DND-41 (cell line): ENCODE results near the gene SEMA5A.

Experiments used
- ATAC-seq: fragments of 200-7000 bp; cut with Tn5 transposase; 3 replicates; pipeline ENCODE4 v1.9.1; 2021; ENCODE audit warnings: low read depth; ENCODE audit not compliant: insufficient read depth
- DNase-seq: peaks from one replicate; pipeline ENCODE4 v3.0.0-alpha.2; 2020
- H2AFZ ChIP-seq: 2 replicates; pipeline ENCODE4 v1.6.0; 2012; ENCODE audit warnings: low read depth, low read length
- H3K27ac ChIP-seq: 2 replicates; pipeline ENCODE4 v1.5.1; 2012; ENCODE audit warnings: low read length, inconsistent platforms
- H3K27me3 ChIP-seq: fragments of 200-600 bp; sonication (generic); 2 replicates; pipeline ENCODE4 v1.6.0; 2012; ENCODE audit warnings: low read length, mild to moderate bottlenecking, inconsistent platforms; ENCODE audit not compliant: insufficient read depth, poor library complexity
- H3K36me3 ChIP-seq: 2 replicates; pipeline ENCODE4 v1.5.1; 2012; ENCODE audit warnings: low read length, inconsistent platforms; ENCODE audit not compliant: insufficient read depth
- H3K4me1 ChIP-seq: 2 replicates; pipeline ENCODE4 v1.5.1; 2012; ENCODE audit warnings: mild to moderate bottlenecking, low read length; ENCODE audit not compliant: insufficient read depth
- H3K4me2 ChIP-seq: 2 replicates; pipeline ENCODE4 v1.6.0; 2012; ENCODE audit warnings: mild to moderate bottlenecking, moderate library complexity, low read length, inconsistent platforms; ENCODE audit not compliant: insufficient read depth
- H3K4me3 ChIP-seq, 2 experiments: fragments of 200-600 bp in 1 of 2; shearing (Covaris generic) in 1 of 2; 2 replicates each; pipeline ENCODE4 v1.5.1; 2012 to 2016; ENCODE audit warnings: inconsistent platforms in 2 of 2, low read length in 2 of 2, mild to moderate bottlenecking in 2 of 2, low read depth in 1 of 2, moderate library complexity in 1 of 2
- H3K79me2 ChIP-seq: 2 replicates; pipeline ENCODE4 v1.6.0; 2012; ENCODE audit warnings: low read length, inconsistent platforms; ENCODE audit not compliant: insufficient read depth
- H3K9ac ChIP-seq: 2 replicates; pipeline ENCODE4 v1.6.0; 2012; ENCODE audit warnings: low read depth, mild to moderate bottlenecking, inconsistent platforms, low read length, moderate library complexity
- H3K9me3 ChIP-seq: 2 replicates; pipeline ENCODE4 v1.5.1; 2012; ENCODE audit warnings: low read length, moderate library complexity, mild to moderate bottlenecking, inconsistent platforms; ENCODE audit not compliant: insufficient read depth, severe bottlenecking
- H4K20me1 ChIP-seq: 2 replicates; pipeline ENCODE4 v1.6.0; 2012; ENCODE audit warnings: low read length; ENCODE audit not compliant: insufficient read depth
- EZH2 ChIP-seq: IDR thresholded peaks from 3 replicates; pipeline ENCODE4 v1.6.1; 2012; ENCODE audit warnings: borderline replicate concordance, low read depth, mild to moderate bottlenecking, moderate library complexity, low read length, inconsistent platforms; ENCODE audit not compliant: severe bottlenecking
- TF ChIP-seq, protein P1 (sequence below): IDR thresholded peaks from 2 replicates; pipeline ENCODE4 v1.5.1; 2012; ENCODE audit warnings: borderline replicate concordance, low read length, moderate library complexity, mild to moderate bottlenecking; ENCODE audit not compliant: poor library complexity, severe bottlenecking; ENCODE audit errors: extremely low read depth

Gene SEMA5A

DNA sequence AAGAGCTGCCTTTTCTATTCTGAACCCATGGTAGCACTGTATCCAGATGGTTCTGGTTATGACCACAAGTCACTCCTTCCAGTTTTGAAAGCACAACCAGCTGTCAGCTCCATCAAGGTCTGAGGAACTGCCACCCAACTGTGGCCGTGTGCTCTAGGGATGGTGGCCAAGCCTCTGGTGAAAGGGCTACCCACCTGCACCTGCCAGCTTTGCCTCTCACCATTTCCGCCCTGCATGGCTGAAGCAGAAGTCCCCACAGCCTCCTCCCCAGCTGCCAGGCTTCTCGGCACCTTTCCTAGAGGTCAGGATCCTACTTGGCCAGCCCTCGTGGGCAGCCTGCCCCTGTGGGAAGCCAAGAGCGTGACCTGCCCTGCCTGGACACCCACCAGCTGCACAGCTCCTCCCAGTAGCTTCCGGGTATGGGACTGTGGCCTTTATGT is 16.8 kb downstream of the SEMA5A start:
- Histone ChIP-seq H3K9me3 (no peaks in the 10 kb centered on the region), H3K36me3 (no peaks in the 10 kb centered on the region), H2AFZ (no peak overlapping the region), H3K4me2 (no peak overlapping the region), H3K9ac (no peak overlapping the region), H3K79me2 (no peaks in the 10 kb centered on the region), H3K4me1 (no peaks in the 10 kb centered on the region), H4K20me1 (no peaks in the 10 kb centered on the region), H3K4me3 (no peak overlapping the region), H3K27me3 (peaks cover 6% of the 10 kb centered on the region), H3K27ac (no peak overlapping the region)
- ATAC-seq = no peak
- TF ChIP-seq EZH2 = no peak
- TF ChIP-seq, protein P1, sequence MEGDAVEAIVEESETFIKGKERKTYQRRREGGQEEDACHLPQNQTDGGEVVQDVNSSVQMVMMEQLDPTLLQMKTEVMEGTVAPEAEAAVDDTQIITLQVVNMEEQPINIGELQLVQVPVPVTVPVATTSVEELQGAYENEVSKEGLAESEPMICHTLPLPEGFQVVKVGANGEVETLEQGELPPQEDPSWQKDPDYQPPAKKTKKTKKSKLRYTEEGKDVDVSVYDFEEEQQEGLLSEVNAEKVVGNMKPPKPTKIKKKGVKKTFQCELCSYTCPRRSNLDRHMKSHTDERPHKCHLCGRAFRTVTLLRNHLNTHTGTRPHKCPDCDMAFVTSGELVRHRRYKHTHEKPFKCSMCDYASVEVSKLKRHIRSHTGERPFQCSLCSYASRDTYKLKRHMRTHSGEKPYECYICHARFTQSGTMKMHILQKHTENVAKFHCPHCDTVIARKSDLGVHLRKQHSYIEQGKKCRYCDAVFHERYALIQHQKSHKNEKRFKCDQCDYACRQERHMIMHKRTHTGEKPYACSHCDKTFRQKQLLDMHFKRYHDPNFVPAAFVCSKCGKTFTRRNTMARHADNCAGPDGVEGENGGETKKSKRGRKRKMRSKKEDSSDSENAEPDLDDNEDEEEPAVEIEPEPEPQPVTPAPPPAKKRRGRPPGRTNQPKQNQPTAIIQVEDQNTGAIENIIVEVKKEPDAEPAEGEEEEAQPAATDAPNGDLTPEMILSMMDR = no peak
- DNase-seq = no peak

DNA sequence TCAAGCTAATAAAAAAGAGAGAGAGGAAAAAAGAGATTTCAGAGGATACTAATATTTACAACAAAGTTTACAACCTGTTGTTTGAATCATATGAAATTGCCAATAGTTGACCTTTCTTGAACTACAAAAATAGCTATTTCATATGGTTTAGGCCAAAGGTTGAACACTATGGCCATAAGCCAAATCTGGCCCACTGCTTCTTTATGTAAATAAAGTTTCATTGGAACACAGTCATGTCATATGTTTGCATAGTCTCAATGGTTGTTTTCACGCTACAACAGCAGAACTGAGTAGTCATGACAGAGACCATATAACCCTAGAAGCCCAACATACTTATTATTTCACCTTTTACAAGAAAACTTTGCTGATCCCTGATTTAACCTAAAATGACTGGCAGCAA is 20.9 kb downstream of the SEMA5A start:
- peaks cover 6% of the 10 kb centered on the region for H3K27me3 ChIP-seq
- no peaks in the 10 kb centered on the region for H3K4me1 ChIP-seq
- no peak overlapping the region for H3K27ac ChIP-seq
- ATAC-seq (no peak), DNase-seq (no peak)
- no peaks in the 10 kb centered on the region for H3K9me3 ChIP-seq
- no peak overlapping the region for H3K9ac ChIP-seq
- no peak overlapping the region for H3K4me2 ChIP-seq
- no peak for TF ChIP-seq EZH2
- TF ChIP-seq, protein P1 = no peak
- H3K4me3 ChIP-seq = no peak overlapping the region
- no peaks in the 10 kb centered on the region for H3K79me2 ChIP-seq
- H4K20me1 ChIP-seq = no peaks in the 10 kb centered on the region
- H2AFZ ChIP-seq = no peak overlapping the region
- H3K36me3 ChIP-seq = no peaks in the 10 kb centered on the region

DNA sequence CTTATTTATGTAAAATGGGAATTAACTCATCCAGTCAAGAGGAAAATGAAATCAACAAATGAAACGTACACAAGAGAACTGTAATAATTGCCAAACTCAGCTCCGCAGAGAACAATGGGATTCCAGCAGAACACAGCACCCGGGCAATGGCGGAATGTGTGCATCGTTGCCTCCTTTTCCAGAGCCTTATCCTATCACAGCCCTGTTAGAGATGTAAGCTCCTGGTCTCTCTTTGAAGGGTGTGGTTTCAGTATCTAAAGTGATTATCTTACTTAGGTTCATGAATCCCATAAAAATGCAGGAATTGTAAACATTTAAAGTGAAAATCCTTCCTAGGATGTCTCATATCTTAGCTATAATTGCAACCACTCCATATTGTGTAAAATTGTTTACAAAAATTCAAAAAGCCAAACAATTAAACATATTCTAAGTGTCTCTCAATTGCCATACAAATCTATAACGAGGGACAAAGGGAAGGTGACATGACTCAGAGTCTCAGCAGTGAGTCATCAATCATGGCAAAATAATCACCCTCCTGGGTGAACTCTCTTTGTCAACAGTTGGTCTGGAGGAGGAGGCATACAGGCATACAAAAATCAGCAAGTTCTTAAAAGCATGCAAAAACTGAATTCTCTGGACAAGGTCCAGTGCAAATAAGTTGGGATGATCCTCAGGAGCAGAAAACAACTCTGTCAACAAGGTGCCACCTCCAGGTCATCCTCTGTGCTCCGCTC is 22.6 kb downstream of the SEMA5A start:
- Histone ChIP-seq H3K36me3 (no peaks in the 10 kb centered on the region), H3K4me3 (no peak overlapping the region), H3K79me2 (no peaks in the 10 kb centered on the region), H2AFZ (no peak overlapping the region), H3K4me2 (no peak overlapping the region), H4K20me1 (no peaks in the 10 kb centered on the region), H3K27me3 (peaks cover 4% of the 10 kb centered on the region), H3K9ac (no peak overlapping the region), H3K4me1 (no peaks in the 10 kb centered on the region), H3K27ac (no peak overlapping the region), H3K9me3 (no peaks in the 10 kb centered on the region)
- ATAC-seq (no peak), DNase-seq (no peak)
- TF ChIP-seq EZH2 = no peak
- TF ChIP-seq, protein P1 = no peak
